Stimulated activated CD8-positive, alpha-beta memory T cell treated with anti-CD3 and anti-CD28 coated beads, Interleukin-7, amount 100 ng/mL, for 48 hours (primary cell): ENCODE data around the gene NFATC1.
A peak's percentile ranks its signal among the peaks of the same experiment; 100 is the strongest.
"Not testable (repeated sequence)": the region's sequence is repeated elsewhere in the genome, so short reads cannot be mapped to it uniquely, and the experiment has no call there.

Experiments used
- DNase-seq, 2 donors: peaks; one replicate each; pipeline ENCODE4 v3.0.0-alpha.2; 2020; ENCODE audit warnings: low read depth in 1 of 2; ENCODE audit errors: extremely low read depth in 1 of 2

Gene NFATC1

DNA sequence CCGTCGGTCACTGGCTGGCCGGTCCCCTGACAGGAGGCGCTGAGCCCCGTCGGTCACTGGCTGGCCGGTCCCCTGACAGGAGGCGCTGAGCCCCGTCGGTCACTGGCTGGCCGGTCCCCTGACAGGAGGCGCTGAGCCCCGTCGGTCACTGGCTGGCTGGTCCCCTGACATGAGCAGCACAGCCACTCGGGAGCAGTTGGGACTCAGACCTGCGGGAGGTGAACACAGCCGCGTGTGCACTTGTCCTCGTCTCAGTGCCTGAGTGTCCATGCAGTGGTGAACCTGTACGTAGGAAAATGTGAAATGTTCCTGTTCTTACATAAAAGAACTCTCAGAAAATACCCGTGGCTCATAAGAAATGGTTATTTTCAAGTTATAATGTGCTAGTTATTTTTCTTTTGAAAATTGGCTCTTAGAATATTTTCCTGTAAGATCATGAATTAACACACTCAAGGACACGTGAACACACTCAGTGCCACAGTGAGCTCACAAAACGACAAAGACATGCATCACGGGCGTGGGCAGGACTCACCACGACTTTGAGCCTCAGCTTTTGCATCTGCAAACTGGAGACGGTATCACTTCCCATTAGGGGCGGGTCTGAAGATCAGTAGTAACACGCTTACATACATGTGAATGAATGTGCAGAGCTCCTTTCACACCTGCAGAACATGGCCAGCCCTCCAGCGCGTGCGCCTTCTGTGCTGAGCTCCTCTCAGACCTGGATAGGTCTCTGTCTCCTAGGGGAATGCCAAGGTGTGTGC is 21.1 kb upstream of the NFATC1 start:
- DNase-seq = no peak

DNA sequence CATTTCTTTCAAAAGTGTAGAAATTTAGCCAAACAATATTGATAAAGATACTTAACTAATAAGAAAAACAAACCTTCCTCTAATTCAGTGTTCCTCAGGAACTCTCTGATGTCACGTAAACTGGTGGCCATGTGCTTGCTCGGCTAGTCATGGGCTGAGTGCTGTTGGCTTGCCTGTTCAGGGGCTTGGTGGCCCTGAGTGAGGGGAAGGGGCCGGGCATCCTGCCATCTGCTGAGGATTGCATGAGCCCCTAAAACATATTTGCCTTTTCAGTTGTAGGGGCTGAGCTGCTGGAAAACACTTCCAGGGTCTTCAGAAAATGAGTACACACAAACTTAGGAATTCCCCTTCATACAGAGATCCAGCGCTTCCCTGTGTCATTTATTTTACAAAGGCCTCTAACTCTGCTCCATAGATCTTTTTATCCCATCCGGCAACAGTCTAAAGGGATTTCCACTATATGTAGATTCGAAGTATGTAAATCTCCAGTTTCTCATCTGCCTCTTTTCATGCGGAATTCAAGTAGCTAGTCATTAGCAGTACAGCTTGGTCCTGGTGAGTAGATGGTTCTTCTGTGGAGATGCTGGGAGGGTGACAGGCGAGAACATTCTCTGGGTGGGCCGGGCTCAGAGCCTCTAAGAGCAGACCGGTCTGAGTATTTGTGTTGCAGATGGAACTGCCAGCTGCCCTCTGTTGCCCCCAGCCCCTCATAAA is 20.1 kb upstream of the NFATC1 start:
- no peak for DNase-seq

DNA sequence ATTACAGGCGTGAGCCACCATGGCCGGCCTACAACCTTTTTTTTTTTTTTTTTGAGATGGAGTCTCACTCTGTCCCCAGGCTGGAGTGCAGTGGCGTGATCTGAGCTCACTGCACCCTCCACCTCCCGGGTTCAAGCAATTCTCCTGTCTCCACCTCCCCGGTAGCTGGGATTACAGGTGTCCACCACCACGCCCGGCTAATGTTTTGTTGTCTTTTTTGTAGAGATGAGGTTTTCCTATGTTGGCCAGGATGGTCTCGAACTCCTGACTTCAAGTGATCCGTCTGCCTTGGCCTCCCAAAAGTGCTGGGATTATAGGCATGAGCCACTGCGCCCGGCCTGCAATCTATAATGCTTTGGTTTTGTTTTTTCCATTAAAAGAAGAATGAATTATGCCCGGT is 19.1 kb upstream of the NFATC1 start:
- not testable (repeated sequence) for DNase-seq

DNA sequence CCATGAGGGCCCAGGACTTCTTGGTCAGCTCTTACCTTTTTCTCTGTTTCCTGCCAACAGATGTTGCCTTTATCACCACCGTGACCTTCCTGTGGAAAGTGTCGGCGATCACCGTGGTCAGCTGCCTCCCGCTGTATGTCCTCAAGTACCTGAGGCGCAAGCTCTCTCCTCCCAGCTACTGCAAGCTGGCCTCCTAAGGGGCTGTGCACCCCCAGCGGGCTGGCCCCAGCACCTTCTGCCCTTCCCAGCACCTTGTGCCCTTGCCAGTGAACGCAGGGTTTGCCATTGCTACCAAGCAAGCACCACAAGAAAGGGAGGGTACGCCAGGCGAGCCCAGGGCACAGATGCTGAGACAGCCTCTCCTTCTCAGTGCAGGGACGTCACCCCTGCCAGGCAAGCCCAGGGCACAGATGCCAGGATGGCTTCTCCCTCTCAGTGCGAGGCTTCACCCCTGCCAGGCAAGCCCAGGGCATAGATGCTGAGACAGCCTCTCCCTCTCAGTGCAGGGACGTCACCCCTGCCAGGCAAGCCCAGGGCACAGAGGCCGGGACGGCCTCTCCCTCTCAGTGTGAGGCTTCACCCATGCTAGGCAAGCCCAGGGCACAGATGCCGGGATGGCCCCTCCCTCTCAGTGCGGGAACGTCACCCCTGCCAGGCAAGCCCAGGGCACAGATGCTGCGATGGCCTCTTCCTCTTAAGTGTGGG is 18.4 kb upstream of the NFATC1 start:
- no peak for DNase-seq

DNA sequence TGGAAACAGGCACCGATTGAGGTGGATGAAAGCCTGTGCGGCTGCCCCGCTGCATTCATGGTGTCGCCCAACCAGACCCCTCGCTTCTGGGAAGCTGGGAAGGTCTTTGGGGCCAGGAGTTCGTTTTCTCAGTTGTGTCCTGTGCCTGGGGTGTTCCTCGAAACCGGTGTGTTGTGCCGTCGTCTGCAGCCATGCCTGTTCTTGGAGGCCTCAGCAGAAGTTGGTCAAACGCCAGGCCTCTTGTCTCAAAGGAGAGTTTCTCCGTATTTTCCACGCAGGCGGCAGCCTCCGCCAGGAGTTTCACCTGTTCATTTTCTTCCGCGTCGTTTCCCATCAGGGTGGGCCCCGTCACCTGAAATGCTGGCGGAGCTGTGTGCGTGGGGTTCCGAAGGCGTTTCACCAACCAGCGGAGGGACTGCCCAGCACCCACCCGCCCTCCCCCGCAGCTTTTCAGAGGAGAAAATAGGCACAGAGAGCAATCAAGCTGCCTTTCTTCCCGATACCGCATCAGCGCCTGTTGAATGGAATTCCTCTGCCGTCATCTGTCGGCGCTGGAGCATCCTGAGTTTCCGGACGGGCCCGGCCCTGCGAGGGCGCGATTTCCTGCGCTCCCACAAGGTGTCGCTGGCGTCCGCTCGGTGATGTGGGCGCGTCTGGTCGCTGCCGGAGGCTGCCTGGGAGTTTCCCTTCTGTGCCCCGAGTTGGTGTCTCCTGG is 17.0 kb upstream of the NFATC1 start:
- peak; percentile 58 to 67 for DNase-seq

DNA sequence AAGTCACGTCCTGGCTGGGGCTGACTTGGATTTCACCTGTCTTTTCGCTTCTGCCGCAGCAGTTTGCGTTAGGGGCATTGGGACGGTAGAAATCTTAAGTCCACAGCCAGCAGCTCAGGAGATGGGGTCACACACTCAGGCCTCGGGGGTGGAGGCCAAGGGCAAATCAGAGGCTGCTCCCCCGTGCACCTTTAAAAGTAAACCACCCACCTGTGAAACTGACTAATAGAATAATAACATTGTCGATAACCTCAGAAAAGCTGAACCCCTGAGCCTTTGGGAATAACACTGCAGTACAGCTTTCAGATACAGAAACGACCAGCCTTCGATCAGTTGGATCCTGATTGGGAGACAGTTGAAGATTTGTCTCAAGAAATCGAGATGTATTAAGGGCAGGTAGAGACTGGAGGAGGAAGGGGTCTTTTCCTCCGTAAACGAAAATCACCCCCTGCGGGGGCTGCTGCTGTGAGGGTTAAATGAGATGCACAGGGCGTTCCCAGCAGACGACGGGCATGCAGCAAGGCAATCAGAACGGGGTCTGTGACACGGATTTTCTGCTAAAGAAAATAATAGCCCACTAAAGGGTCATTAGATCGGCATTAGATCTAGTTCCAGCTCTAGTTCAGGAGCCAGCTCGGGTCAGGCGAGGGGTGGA is 16.4 kb upstream of the NFATC1 start:
- no peak for DNase-seq

DNA sequence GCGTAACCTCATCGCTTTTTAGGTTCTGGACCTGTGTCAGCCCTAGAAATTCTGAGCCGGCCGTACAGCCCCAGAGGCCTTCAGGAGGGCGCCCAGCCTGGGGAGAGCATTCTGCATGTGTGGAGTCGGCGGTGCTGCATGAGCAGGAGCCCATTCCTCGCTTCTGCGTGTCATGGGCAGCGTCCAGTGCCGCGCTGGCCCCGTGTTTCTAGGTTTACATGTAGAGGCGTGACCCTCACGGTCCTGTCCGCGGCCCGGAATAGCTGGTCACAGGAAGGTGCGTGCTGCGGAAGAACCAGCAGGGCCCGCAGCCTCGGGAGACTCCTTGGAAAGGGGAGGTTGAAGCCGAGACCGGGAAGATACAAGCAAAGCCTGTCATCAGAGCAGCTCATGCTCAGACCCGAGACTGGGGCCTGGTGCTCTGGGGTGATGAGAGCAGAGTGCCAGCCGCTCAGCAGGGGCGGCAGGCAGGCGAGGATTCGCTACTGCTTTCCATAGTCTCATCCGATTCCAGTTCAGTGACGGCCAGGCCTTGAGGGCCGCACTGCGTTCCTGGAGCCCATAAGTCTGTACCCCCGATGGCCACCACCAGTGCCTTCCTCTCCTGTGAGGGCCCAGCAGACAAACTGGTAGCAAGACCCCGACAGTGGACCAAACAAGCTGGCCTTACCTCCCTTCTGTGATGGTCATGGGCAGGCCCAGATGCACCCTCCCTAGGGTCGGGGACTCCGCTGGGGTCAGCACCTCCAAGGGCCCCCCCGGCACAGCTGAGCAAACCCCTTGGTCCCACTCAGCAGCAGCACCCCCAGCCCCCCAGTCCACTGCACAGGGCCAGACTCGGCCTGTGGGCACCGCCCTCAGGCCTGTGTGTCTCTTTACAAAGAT is 15.6 kb upstream of the NFATC1 start:
- DNase-seq = no peak

DNA sequence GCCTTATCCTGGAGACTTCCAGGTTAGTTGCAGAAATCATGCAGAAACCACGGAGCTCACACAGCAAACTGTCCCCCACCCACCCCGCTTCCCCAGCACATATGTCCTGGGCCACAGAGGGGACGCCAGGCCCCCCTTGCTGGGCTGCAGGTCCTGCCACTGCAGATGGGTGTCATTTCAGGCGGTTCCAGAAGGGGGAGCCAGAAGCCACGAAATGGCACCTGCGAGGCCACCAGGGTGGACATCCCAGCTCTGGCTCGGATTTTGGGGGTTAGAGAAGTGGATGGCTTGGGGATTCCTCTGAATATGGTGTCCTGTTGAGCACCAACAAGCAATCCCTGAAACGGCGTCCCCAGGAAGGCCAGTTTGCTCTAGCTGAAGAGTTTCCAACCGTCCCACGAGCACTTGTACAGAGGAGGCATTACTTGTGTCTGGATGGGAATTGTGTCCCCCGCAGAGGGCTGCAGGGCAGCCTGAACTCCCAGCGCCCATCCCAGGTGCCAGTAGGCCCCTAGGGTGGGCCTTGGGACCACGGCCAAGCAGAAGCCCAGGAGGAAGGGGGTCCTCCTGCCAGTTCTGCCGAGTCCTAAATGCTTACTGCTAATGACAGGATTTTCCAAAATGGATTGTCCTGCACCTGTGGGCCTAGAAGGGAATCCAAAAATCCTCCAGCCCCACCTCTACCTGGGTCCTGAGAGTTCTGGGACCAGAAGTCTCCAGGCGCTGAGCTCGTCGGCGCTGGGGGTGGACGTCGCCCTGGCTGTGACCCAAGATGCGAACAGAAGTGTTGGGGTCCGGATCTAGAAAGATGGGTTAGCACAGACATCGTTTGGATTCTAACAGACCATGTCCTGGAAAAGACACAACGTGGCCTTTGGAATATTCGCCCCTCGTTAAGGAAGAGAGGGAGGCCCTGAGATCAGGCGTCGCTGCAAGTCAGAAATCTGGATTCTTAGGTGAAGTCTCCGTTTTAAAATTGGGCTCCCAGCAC is 14.6 kb upstream of the NFATC1 start:
- no peak for DNase-seq

DNA sequence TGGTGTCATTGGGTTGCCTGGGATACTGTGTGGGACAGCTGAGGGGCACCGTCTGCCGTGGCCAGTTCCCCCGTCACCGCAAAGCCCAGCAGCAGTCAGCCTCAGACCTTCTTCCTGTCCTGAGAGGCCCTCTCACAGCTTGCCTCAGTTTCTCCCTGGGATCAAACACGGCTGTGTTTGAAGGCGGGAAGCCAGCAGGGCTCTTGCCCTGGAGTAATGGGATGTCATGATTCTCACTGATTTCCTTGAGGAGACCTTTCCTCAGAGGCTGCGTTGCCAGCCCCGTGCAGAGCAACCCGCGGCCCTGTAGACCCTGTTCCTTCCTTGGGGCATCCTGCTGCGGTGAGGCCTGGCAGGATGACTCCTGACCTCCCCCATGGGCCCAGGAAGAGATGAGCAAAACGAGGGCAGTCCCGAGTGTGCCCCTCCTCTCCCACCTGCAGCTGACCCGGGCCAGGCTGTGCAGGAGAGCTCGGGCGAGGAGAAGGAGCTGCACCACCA is 13.9 kb upstream of the NFATC1 start:
- DNase-seq = no peak

DNA sequence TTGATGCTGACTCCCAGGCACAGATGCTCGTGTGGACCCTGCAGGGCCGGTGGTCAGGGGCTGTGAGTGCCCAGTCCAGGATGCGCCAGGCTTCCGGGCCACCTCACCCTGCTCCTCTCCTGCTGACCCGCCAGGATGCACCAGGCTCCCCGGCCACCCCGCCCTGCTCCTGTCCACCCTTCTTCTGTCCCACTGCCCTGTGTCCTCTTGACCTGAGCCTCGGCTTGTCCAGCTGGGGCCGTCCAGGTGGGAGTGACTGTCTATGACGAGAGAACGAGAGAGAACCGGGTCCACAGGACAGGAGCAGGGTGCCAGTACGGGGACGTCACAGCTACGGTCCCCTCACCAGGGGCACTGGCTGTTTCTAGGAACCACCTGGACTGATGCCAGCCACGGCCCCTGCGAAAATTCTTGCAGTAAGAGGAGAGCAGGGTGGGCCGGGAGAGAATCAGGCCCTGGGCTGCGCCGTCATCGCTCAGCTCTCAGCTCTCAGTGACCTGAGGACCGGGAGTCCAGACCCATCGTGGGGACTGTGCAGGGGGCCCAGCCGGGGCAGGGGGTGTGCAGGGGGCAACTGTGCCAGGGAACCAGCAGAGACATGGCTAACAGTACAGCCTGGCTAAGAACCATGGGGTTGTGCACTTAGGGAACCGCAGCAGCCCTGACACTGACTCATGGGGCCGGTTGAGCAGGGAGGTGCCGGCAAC is 12.9 kb upstream of the NFATC1 start:
- DNase-seq = no peak

DNA sequence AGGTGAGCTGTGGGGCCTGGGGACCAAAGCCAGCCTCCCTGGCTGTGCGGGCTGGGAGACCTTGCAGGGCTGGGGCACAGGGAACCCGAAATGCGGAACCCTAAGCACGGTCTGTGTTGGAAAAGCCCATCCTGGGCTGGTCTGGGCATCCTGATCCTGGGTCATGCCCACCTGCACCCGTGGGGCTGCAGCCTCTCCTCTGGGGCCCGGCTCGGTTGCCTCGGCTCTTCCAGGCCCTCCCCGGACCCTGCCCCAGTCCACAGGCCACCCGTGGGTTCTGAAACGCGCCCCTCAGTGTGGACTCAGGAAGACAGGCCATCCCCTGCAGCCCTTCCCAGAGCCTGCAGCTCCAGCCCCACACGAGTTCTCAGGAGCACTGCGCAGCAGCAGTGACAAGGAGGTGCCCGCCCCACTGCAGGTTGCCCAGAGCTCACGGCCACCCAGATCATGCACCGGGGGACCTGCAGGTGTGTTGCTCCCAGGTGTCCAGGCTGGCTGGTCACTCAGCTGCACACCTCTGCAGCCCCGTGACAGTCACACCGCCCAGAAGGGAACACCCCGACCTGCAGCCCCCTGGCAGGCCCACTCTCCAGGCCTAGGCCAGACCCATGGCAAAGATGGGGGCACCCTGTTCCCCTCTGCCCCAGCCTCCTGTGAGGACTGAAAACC is 12.2 kb upstream of the NFATC1 start:
- no peak for DNase-seq

DNA sequence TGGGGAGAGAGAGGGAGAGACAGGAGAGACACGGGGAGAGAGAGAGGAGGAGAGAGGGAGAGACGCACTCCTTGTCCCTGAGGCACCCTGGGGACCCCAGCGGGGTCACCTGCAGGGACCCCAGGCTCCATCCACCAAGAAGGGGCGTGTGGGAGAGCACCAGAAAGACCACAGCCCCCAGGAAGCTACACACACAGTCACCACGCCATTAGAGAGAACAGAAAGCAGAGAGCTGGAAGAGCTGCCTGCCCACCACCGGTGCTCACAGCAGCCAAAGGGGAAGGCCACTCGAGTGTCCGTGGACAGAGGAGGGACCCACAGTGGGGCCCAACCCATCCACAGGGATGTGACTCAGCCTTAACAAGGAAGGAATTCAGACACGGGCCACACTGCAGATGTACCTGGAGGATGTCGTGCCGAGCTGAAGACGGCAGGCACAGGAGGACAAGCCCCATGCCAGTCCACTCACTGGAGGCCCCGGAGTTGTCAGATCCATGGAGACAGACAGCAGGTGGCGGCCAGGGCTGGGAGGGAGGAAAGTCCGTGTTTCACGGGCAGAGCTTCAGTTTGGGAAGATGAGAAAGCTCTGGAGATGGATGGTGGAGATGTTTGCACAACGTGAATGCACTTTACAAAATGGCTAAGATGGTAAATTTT is 11.5 kb upstream of the NFATC1 start:
- DNase-seq = no peak

DNA sequence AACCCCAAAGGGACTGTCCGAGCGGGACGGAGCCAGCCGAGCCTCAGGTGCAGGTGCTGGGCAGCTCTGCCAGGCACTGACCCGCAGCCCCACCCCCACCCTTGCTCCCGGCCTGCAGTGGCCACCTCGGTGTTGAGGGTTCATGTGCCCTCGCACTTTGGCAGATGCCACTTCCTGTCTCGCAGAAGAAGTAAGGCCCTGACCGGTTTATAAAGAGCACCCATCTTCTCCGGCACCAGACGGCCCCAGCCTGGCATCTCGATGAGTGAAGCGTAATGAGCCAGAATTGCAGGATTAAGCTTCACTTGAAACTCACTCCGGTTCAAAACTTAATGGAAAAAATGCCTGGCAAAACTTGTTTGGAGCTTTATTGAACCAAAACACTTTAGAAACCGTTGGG is 10.9 kb upstream of the NFATC1 start:
- DNase-seq = no peak

DNA sequence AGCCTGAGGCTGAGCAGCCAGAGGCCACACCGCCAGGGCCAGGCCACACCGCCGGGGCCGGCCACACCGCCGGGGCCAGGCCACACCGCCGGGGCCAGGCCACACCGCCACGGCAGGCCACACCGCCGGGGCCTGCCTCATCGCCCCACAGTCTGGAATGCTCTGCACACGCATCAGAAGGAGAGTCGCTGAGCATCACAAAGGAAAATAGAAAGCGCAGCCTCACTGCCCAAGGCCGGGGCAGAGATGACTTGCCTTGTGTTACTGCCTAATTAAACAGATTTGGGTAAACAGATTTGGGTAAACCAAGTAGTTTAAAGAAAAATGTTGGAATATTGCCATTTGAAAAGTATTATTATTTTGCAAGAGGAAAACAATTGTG is 10.4 kb upstream of the NFATC1 start:
- no peak for DNase-seq

DNA sequence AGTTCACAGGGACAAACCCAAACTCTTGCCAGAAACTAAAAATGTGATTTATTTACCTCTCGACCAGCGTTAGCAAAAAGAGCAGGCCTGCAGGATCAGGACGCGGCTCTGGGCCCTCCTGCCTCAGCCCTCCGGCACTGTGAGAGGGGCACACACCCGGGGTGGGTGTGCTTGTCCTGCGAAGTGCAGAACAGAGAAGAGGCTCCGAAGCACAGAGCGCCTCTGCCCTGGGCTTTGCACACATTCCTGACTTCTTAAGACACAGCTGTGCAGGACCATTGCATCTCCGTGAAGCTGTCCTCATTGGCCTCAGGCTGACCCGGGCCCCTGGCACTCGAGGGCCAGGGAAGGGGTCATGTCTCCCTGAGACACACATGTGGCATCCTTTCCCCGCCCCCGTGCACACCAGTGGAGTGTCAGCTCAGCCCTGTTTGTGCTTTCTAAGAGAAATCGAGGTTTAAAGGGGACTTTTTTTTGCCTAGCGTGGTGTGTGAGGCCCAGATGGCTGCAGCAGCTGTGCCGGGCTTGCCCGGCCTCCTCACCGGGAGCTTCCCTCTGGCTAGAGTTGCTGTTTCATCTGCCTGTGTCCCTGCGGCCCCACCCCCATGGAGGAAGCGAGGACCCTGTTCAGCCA is 9.9 kb upstream of the NFATC1 start:
- no peak for DNase-seq

DNA sequence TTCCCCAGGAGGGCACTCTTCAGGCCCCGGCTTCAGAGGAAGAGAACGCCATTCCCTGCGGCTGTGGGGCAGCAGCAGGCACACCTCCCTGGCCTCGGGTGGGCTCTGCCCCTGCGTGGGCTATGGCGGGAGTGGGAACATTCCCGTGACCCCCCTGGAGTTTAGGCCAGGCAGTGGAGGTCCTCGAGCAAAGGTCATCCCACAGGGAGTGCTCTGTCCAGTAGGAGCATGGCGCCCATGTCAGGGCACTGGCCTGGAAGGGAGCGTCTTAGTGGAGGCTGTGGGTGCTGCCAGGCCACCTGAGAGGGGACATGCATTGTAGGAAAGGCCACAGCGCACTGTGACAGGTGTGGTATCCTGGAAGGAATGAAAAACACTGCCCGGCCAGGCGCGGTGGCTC is 9.2 kb upstream of the NFATC1 start:
- DNase-seq = no peak
